ENCODE results near the gene ZNF451.

- no peak for TF ChIP-seq EZH2 (IDR thresholded peaks at IDR 0.05; ENCODE audit: borderline replicate concordance, insufficient read depth, low read depth, low read length, poor library complexity, severe bottlenecking)
- TF ChIP-seq CTCF (IDR thresholded peaks at IDR 0.05), result no peak
These were observed 15.6 kb upstream of the ZNF451 start for GRCh38 chr6:57074383-57074782.

All from B cell (primary cell).